Measurements from ENCODE around the gene STOML1. TPM values are rescaled to one million over a fixed set of nuclear protein-coding genes. Genes with fewer than 3 reads are reported as not detected.

The STOML1 gene
- polyA plus RNA-seq, 3 donors: 3.8 to 5.1 (median 4.7) TPM

DNA sequence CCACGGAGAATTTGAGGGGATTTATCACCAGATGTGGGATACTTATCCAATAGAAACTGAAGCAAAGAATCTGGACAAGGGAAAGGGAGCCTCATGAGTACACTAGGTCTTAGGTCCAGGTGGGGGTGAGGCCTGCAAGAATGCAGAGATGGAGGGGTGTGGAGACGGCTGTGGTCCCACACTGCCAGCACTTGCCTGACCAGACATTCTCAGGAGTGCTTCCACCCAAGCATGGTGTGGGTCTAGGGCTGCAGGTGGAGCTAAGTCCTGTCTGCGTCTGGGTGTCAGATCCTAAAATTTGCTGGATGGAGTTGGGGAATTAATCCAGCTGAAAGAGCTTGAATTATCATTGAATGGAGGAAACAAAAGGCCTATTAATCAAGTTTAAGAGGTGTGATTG, 16.8 kb upstream of the STOML1 start:
- H3K36me3 Mint-ChIP-seq: peaks cover 39 to 54% of the 10 kb centered on the region in 2 donors
- peaks cover 59% of the 10 kb centered on the region for H3K4me1 Mint-ChIP-seq

GRCh38 chr15:74007820-74008371, 15.8 kb upstream of the STOML1 start:
- Mint-ChIP-seq H3K36me3 (peaks cover 44 to 61% of the 10 kb centered on the region in 2 donors), H3K27me3 (ENCODE audit: low read depth in 3 of 3) (no peaks in the 10 kb centered on the region), H3K27ac (peak overlapping the region in 4 of 7 donors; percentile 6 to 86 (median 46)), H3K9me3 (peaks cover 0 to 1% (median 0%) of the 10 kb centered on the region in 7 donors), H3K4me1 (peaks cover 59% of the 10 kb centered on the region), H3K4me3 (no peak overlapping the region)
- TF ChIP-seq, protein P1, sequence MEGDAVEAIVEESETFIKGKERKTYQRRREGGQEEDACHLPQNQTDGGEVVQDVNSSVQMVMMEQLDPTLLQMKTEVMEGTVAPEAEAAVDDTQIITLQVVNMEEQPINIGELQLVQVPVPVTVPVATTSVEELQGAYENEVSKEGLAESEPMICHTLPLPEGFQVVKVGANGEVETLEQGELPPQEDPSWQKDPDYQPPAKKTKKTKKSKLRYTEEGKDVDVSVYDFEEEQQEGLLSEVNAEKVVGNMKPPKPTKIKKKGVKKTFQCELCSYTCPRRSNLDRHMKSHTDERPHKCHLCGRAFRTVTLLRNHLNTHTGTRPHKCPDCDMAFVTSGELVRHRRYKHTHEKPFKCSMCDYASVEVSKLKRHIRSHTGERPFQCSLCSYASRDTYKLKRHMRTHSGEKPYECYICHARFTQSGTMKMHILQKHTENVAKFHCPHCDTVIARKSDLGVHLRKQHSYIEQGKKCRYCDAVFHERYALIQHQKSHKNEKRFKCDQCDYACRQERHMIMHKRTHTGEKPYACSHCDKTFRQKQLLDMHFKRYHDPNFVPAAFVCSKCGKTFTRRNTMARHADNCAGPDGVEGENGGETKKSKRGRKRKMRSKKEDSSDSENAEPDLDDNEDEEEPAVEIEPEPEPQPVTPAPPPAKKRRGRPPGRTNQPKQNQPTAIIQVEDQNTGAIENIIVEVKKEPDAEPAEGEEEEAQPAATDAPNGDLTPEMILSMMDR (IDR thresholded peaks at IDR 0.05): no peak
- H3K4me3 ChIP-seq (replicated peaks in 1 of 3; ENCODE audit: low read depth in 2 of 3, low read length in 3 of 3): no peak overlapping the region
- peaks cover 98% of the 10 kb centered on the region for H4K20me1 ChIP-seq (ENCODE audit: insufficient read depth, low read length)
- H3K27me3 ChIP-seq (ENCODE audit: control insufficient read depth in 2 of 2, insufficient read depth in 2 of 2, low read length in 2 of 2): no peaks in the 10 kb centered on the region
- H3K4me1 ChIP-seq (ENCODE audit: control insufficient read depth in 1 of 2, insufficient read depth in 2 of 2, low read length in 2 of 2): peaks cover 24 to 40% of the 10 kb centered on the region in 2 donors
- 0% methylated on average over 2 of the region's 5 CpGs for WGBS (ENCODE audit: insufficient coverage)
- H3K9me3 ChIP-seq (replicated peaks in 1 of 2; ENCODE audit: control insufficient read depth in 1 of 2, insufficient read depth in 1 of 2, low read length in 2 of 2): no peaks in the 10 kb centered on the region
- intact Hi-C loops (cut with micrococcal nuclease): no loop called here
- peaks cover 39 to 66% of the 10 kb centered on the region in 2 donors for H3K36me3 ChIP-seq (replicated peaks in 1 of 2; ENCODE audit: control insufficient read depth in 1 of 2, insufficient read depth in 2 of 2, low read length in 2 of 2)
- DNase-seq: no peak
- no peak overlapping the region for H2AFZ ChIP-seq (ENCODE audit: insufficient read depth, low read depth, low read length, poor library complexity, severe bottlenecking)
- peak overlapping the region in 1 of 2 donors; percentile 64 for H3K27ac ChIP-seq (ENCODE audit: low read depth in 1 of 2, low read length in 2 of 2)
- no peak overlapping the region for H3K4me2 ChIP-seq (replicated peaks; ENCODE audit: extremely low read depth, low read length, poor library complexity, severe bottlenecking)
- H3K79me2 ChIP-seq (ENCODE audit: insufficient read depth, low read length): peaks cover 98% of the 10 kb centered on the region
- no peak overlapping the region for H3K9ac ChIP-seq (ENCODE audit: insufficient read depth, low read length, poor library complexity, severe bottlenecking)

More for the DNA sequence above, 16.8 kb upstream of the STOML1 start:
- H3K4me3 Mint-ChIP-seq: no peak overlapping the region
- Histone ChIP-seq H3K27ac (ENCODE audit: low read depth in 1 of 2, low read length in 2 of 2) (no peak overlapping the region), H3K9me3 (replicated peaks in 1 of 2; ENCODE audit: control insufficient read depth in 1 of 2, insufficient read depth in 1 of 2, low read length in 2 of 2) (no peaks in the 10 kb centered on the region), H2AFZ (ENCODE audit: insufficient read depth, low read depth, low read length, poor library complexity, severe bottlenecking) (no peak overlapping the region), H3K9ac (ENCODE audit: insufficient read depth, low read length, poor library complexity, severe bottlenecking) (no peak overlapping the region), H4K20me1 (ENCODE audit: insufficient read depth, low read length) (peaks cover 98% of the 10 kb centered on the region), H3K27me3 (ENCODE audit: control insufficient read depth in 2 of 2, insufficient read depth in 2 of 2, low read length in 2 of 2) (no peaks in the 10 kb centered on the region), H3K79me2 (ENCODE audit: insufficient read depth, low read length) (peaks cover 98% of the 10 kb centered on the region), H3K4me3 (replicated peaks in 1 of 3; ENCODE audit: low read depth in 2 of 3, low read length in 3 of 3) (no peak overlapping the region), H3K4me2 (replicated peaks; ENCODE audit: extremely low read depth, low read length, poor library complexity, severe bottlenecking) (no peak overlapping the region), H3K4me1 (ENCODE audit: control insufficient read depth in 1 of 2, insufficient read depth in 2 of 2, low read length in 2 of 2) (peaks cover 24 to 40% of the 10 kb centered on the region in 2 donors), H3K36me3 (replicated peaks in 1 of 2; ENCODE audit: control insufficient read depth in 1 of 2, insufficient read depth in 2 of 2, low read length in 2 of 2) (peaks cover 36 to 62% of the 10 kb centered on the region in 2 donors)
- TF ChIP-seq, protein P1 (IDR thresholded peaks at IDR 0.05): no peak
- no peaks in the 10 kb centered on the region for H3K27me3 Mint-ChIP-seq (ENCODE audit: low read depth in 3 of 3)
- WGBS (ENCODE audit: insufficient coverage): 94% methylated on average over 2 of the region's 3 CpGs
- peak overlapping the region in 2 of 7 donors; percentile 15 to 51 for H3K27ac Mint-ChIP-seq
- DNase-seq: no peak
- no peaks in the 10 kb centered on the region for H3K9me3 Mint-ChIP-seq
- intact Hi-C loops (cut with micrococcal nuclease): no loop called here
